Measurements from ENCODE around the gene DEFB132.
"Not testable (repeated sequence)": the region's sequence is repeated elsewhere in the genome, so short reads cannot be mapped to it uniquely, and the experiment has no call there.

Gene DEFB132

DNA sequence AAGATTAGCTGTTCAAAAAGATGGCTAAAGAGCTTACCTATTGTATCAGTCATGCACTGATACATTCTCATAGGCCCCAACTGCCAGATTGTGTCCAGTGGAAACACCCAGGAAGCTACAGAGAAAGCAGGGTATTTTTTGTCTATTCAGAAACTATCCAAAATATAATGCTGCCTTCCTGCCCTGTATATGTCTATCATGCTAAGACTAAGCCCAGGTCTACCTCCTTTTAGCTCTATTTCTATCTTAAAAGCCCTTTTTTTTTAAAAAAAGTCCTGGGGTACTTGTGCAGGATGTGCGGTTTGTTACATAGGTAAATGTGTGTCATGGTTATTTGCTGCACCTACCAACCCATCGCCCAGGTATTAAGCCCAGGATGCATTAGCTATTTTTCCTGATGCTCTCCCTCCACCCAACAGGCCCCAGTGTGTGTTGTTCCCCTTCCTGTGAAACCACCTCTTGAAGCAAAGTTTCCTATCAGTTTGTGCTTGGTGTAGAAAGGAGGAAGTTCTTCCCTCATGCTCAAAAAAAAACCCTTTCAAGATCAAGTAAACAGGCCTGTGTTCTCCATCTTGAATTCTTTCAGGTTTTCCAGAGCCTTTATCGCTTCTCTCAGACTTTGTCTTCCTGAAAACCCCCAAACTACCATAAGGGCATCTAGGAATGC, 30.0 kb upstream of the DEFB132 start:
- no CpG with 5 or more reads among the region's 3 CpGs for WGBS, 2 experiments (ENCODE audit: insufficient coverage in 2 of 2)

DNA sequence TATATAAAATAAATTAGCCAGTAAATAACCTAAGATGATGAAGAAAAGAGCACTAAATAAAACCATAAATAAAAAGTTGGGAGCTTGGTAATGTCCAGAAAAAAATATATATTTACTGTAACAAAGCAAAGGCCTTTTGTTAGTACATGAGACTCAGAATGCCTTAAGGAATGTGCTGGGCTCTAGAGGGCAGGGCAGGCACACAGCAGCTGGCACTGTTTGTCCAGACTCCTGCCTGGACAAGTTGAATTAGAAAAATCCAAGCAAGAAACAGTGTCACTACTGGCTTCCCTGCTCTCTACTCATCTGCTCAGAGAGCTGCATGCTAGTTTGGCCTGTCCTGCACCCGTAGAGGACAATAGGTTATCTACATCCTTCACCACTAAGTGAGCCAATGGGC, 21.6 kb upstream of the DEFB132 start:
- Histone ChIP-seq H3K9me3 (ENCODE audit: control insufficient read depth, low read length) (no peaks in the 10 kb centered on the region), H3K36me3 (ENCODE audit: control insufficient read depth, insufficient read depth, low read length) (no peaks in the 10 kb centered on the region), H3K4me1 (ENCODE audit: control insufficient read depth, insufficient read depth, low read length, poor library complexity, severe bottlenecking) (no peaks in the 10 kb centered on the region), H3K27ac (ENCODE audit: low read depth, low read length, severe bottlenecking) (no peak overlapping the region), H3K4me3 (ENCODE audit: extremely low read depth, insufficient read depth, low read length, poor library complexity, severe bottlenecking) (no peak overlapping the region)
- WGBS, 2 experiments (ENCODE audit: insufficient coverage in 2 of 2): 80 to 86% methylated on average over 1 of the region's 1 CpG

More for the DNA sequence above, 30.0 kb upstream of the DEFB132 start:
- no peak overlapping the region for H3K4me3 ChIP-seq (ENCODE audit: extremely low read depth, insufficient read depth, low read length, poor library complexity, severe bottlenecking)
- no peak overlapping the region for H3K27ac ChIP-seq (ENCODE audit: low read depth, low read length, severe bottlenecking)
- no peaks in the 10 kb centered on the region for H3K4me1 ChIP-seq (ENCODE audit: control insufficient read depth, insufficient read depth, low read length, poor library complexity, severe bottlenecking)
- H3K36me3 ChIP-seq (ENCODE audit: control insufficient read depth, insufficient read depth, low read length): no peaks in the 10 kb centered on the region
- no peaks in the 10 kb centered on the region for H3K9me3 ChIP-seq (ENCODE audit: control insufficient read depth, low read length)

DNA sequence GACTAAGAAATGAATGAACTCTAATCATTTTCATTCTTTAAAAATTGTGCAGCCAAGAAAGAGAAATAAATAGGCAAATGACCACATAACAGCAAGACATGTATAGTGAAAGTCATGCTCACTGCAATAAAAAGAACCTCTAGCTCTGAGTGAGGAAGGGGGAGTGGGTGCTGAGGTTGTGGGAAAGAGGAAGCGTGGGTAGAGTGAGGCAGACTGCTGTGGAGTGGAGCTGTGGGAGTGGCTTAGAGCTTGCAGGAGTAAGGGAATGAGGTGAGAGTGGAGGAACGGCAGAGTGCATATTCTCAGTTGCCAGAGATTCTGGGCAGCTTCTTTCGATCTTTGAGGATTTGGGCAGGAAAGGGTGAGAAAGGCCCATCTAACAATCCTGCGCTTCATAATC, 20.0 kb upstream of the DEFB132 start:
- no peak overlapping the region for H3K4me3 ChIP-seq (ENCODE audit: extremely low read depth, insufficient read depth, low read length, poor library complexity, severe bottlenecking)
- WGBS, 2 experiments (ENCODE audit: insufficient coverage in 2 of 2): 84 to 86% methylated on average over 4 of the region's 4 CpGs
- H3K4me1 ChIP-seq (ENCODE audit: control insufficient read depth, insufficient read depth, low read length, poor library complexity, severe bottlenecking): no peaks in the 10 kb centered on the region

DNA sequence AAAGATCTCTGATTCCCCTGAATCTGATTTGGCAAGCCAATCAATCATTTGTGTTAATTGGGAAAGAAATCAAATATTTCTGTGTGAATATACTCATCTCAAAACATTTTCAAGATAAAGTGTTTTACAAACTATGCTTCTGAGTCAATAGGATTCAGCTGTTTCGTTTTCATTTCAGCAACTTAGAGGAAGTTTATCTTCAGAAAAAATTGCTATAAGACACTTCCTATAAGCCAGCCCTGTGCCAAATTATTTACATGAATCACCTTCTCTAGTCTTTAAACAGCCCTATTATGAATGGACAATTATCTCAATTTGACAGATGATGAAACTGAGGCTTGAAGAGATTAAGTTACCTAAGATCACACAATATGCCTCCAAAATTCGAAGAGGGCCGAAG, 19.6 kb upstream of the DEFB132 start:
- no peaks in the 10 kb centered on the region for H3K4me1 ChIP-seq (ENCODE audit: control insufficient read depth, insufficient read depth, low read length, poor library complexity, severe bottlenecking)
- H3K36me3 ChIP-seq (ENCODE audit: control insufficient read depth, insufficient read depth, low read length): no peaks in the 10 kb centered on the region
- WGBS, 2 experiments (ENCODE audit: insufficient coverage in 2 of 2): 86% methylated on average over 3 of the region's 3 CpGs; no CpG with 5 or more reads in 1 of the 2 experiments
- no peaks in the 10 kb centered on the region for H3K9me3 ChIP-seq (ENCODE audit: control insufficient read depth, low read length)
- no peak overlapping the region for H3K4me3 ChIP-seq (ENCODE audit: extremely low read depth, insufficient read depth, low read length, poor library complexity, severe bottlenecking)
- no peak overlapping the region for H3K27ac ChIP-seq (ENCODE audit: low read depth, low read length, severe bottlenecking)

More for the DNA sequence above, 20.0 kb upstream of the DEFB132 start:
- Histone ChIP-seq H3K27ac (ENCODE audit: low read depth, low read length, severe bottlenecking) (no peak overlapping the region), H3K9me3 (ENCODE audit: control insufficient read depth, low read length) (no peaks in the 10 kb centered on the region), H3K36me3 (ENCODE audit: control insufficient read depth, insufficient read depth, low read length) (no peaks in the 10 kb centered on the region)

DNA sequence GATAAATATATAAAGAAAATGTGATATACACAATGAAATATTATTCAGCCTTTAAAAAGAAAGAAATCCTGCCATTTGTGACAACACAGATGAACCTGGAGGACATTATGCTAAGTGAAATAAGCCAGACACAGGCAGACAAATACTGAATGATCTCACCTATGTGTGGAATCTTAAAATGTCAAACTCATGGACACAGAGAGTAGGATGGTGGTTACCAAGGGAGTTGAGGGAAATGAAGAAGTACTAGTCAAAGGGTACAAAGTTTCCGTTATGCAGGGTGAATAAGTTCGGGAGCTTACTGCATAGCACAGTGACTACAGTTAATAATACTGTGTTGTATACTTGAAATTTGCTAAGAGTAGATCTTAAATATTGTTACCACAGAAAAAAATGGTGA, 14.6 kb upstream of the DEFB132 start:
- Histone ChIP-seq H3K27ac (ENCODE audit: low read depth, low read length, severe bottlenecking) (no peak overlapping the region), H3K9me3 (ENCODE audit: control insufficient read depth, low read length) (no peaks in the 10 kb centered on the region), H3K4me3 (ENCODE audit: extremely low read depth, insufficient read depth, low read length, poor library complexity, severe bottlenecking) (no peak overlapping the region), H3K36me3 (ENCODE audit: control insufficient read depth, insufficient read depth, low read length) (no peaks in the 10 kb centered on the region), H3K4me1 (ENCODE audit: control insufficient read depth, insufficient read depth, low read length, poor library complexity, severe bottlenecking) (no peaks in the 10 kb centered on the region)
- 94 to 100% methylated on average over 2 of the region's 2 CpGs for WGBS, 2 experiments (ENCODE audit: insufficient coverage in 2 of 2)

DNA sequence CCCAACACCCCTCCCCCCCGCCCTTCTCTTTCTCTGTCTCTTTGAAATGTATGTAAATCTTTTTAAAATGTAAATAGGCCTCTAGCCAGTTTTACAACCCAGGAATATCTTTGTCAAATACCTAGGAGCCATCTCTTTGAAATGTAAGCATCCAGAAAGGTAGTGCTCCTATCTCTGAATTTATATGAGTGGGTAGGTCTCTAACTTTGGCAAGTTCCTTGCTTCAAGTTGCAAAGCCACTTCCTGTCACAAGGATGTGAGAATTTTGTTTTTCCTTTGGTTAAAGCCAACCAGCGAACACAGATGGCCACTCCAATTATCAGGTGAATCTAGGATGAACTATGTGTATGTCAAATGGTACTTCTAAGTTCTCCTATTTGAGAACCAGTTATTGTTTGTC, 6.2 kb upstream of the DEFB132 start:
- H3K27ac ChIP-seq (ENCODE audit: low read depth, low read length, severe bottlenecking): no peak overlapping the region
- H3K9me3 ChIP-seq (ENCODE audit: control insufficient read depth, low read length): peaks cover 6% of the 10 kb centered on the region
- no peaks in the 10 kb centered on the region for H3K36me3 ChIP-seq (ENCODE audit: control insufficient read depth, insufficient read depth, low read length)
- H3K4me3 ChIP-seq (ENCODE audit: extremely low read depth, insufficient read depth, low read length, poor library complexity, severe bottlenecking): no peak overlapping the region
- WGBS, 2 experiments (ENCODE audit: insufficient coverage in 2 of 2): 0% methylated on average over 1 of the region's 2 CpGs; no CpG with 5 or more reads in 1 of the 2 experiments
- H3K4me1 ChIP-seq (ENCODE audit: control insufficient read depth, insufficient read depth, low read length, poor library complexity, severe bottlenecking): no peaks in the 10 kb centered on the region

DNA sequence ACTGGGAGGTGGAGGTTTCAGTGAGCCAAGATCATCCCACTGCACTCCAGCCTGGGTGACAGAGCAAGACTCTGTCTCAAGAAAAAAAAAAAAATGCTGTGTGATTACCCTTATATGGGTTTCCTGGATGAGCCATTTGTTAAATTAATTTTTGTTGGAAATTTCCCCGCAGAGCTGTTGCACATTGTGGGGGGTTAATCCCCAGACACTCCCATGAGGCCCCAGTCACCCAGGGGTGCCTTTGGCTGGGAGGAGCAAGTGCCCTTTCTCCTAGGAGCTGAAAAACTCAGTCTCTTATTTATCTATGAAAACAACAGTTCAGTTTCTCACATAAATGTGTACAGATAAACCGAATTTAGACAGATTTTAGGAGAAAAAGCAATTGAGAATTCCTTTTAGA, 4.7 kb upstream of the DEFB132 start:
- Histone ChIP-seq H3K27ac (ENCODE audit: low read depth, low read length, severe bottlenecking) (no peak overlapping the region), H3K36me3 (ENCODE audit: control insufficient read depth, insufficient read depth, low read length) (no peaks in the 10 kb centered on the region), H3K9me3 (ENCODE audit: control insufficient read depth, low read length) (peaks cover 6% of the 10 kb centered on the region), H3K4me3 (ENCODE audit: extremely low read depth, insufficient read depth, low read length, poor library complexity, severe bottlenecking) (no peak overlapping the region), H3K4me1 (ENCODE audit: control insufficient read depth, insufficient read depth, low read length, poor library complexity, severe bottlenecking) (no peaks in the 10 kb centered on the region)
- WGBS, 2 experiments (ENCODE audit: insufficient coverage in 2 of 2): 71% methylated on average over 2 of the region's 2 CpGs; no CpG with 5 or more reads in 1 of the 2 experiments

DNA sequence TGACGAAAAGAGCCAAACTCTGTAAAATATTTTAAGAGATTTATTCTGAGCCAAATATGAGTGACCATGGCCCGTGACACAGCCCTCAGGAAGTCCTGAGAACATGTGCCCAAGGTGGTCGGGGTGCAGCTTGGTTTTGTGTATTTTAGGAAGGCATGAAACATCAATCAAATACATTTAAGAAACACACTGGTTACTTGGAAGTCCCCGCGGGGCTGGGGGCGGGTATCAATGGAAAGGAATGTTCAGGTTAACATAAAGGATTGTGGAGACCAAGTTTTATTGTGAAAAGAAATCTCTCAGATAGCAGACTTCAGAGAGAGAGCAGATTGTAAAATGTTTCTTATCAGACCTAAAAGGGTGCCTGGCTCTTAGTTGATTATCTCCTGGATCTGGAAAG, 4.1 kb upstream of the DEFB132 start:
- not testable (repeated sequence) for H3K4me1 ChIP-seq (ENCODE audit: control insufficient read depth, insufficient read depth, low read length, poor library complexity, severe bottlenecking); H3K27ac ChIP-seq (ENCODE audit: low read depth, low read length, severe bottlenecking); H3K9me3 ChIP-seq (ENCODE audit: control insufficient read depth, low read length); H3K4me3 ChIP-seq (ENCODE audit: extremely low read depth, insufficient read depth, low read length, poor library complexity, severe bottlenecking); H3K36me3 ChIP-seq (ENCODE audit: control insufficient read depth, insufficient read depth, low read length)
- 59 to 60% methylated on average over 3 to 4 of the region's 6 CpGs for WGBS, 2 experiments (ENCODE audit: insufficient coverage in 2 of 2)

DNA sequence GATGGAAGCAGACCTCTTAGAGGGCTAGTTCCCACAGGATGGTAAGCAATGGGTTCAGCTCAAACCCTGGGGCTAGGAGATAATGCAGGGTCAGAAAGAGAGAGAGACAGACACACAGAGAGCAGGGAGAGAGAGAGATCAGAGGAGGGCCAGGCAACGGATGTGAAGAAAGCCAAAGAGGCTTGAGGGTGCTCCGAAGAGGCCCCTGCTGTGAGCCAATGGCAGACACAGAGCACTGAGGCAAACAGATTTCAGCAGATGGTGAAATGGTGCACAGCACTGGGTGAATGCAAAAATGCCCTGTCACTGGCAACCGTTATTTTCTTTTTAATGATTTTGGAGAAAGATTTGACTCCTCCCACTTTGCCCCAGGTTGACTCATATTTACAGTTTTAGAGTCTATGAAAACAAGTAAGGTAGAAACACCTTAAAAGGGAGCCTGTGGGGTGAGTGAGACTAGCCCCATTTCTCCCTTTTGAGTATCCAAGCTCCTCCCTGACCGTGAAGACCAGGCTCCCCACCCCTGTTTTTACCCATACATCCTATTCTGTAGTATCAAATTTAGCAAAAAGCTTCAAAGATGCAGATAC, 840 bp downstream of the DEFB132 start:
- 61 to 78% methylated on average over 2 to 3 of the region's 4 CpGs for WGBS, 2 experiments (ENCODE audit: insufficient coverage in 2 of 2)

DNA sequence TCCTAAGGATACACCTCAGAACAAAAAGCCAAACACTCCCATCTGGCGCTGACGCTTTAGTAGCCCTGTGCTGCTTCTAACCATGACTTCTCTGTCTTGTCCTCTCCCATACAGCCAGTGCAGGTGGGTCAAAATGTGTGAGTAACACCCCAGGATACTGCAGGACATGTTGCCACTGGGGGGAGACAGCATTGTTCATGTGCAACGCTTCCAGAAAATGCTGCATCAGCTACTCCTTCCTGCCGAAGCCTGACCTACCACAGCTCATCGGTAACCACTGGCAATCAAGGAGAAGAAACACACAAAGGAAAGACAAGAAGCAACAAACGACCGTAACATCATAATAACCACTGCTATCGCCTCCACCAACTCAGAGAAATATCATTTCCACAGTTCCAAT, 1.4 kb downstream of the DEFB132 start:
- Histone ChIP-seq H3K4me3 (ENCODE audit: extremely low read depth, insufficient read depth, low read length, poor library complexity, severe bottlenecking) (no peak overlapping the region), H3K36me3 (ENCODE audit: control insufficient read depth, insufficient read depth, low read length) (no peaks in the 10 kb centered on the region), H3K4me1 (ENCODE audit: control insufficient read depth, insufficient read depth, low read length, poor library complexity, severe bottlenecking) (no peaks in the 10 kb centered on the region), H3K27ac (ENCODE audit: low read depth, low read length, severe bottlenecking) (no peak overlapping the region), H3K9me3 (ENCODE audit: control insufficient read depth, low read length) (no peaks in the 10 kb centered on the region)
- WGBS, 2 experiments (ENCODE audit: insufficient coverage in 2 of 2): 51 to 79% methylated on average over 5 to 8 of the region's 8 CpGs

More for the DNA sequence above, 840 bp downstream of the DEFB132 start:
- H3K9me3 ChIP-seq (ENCODE audit: control insufficient read depth, low read length): no peaks in the 10 kb centered on the region
- no peak overlapping the region for H3K27ac ChIP-seq (ENCODE audit: low read depth, low read length, severe bottlenecking)
- H3K4me1 ChIP-seq (ENCODE audit: control insufficient read depth, insufficient read depth, low read length, poor library complexity, severe bottlenecking): no peaks in the 10 kb centered on the region
- no peak overlapping the region for H3K4me3 ChIP-seq (ENCODE audit: extremely low read depth, insufficient read depth, low read length, poor library complexity, severe bottlenecking)
- H3K36me3 ChIP-seq (ENCODE audit: control insufficient read depth, insufficient read depth, low read length): no peaks in the 10 kb centered on the region

DNA sequence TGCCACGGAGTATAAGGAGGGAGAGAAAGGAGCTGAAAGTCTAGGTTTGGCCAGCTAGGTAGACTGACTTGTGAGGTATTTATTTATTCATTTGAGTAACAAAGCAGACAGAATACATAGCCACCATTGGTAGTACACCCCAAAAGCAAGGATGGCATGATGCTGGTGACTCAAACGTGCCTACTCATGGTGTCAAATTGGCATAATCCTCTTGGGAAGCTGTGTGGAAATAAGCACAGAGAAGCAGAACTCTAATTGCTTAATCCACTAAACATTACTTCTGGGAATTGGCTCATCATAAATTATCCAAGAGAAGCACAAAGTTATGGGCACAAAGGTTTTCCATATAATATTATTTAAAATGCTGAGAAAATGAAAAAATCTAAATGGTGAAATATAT, 2.5 kb downstream of the DEFB132 start:
- no peaks in the 10 kb centered on the region for H3K4me1 ChIP-seq (ENCODE audit: control insufficient read depth, insufficient read depth, low read length, poor library complexity, severe bottlenecking)
- no peak overlapping the region for H3K27ac ChIP-seq (ENCODE audit: low read depth, low read length, severe bottlenecking)
- WGBS, 2 experiments (ENCODE audit: insufficient coverage in 2 of 2): no CpG with 5 or more reads among the region's 2 CpGs
- no peaks in the 10 kb centered on the region for H3K36me3 ChIP-seq (ENCODE audit: control insufficient read depth, insufficient read depth, low read length)
- no peaks in the 10 kb centered on the region for H3K9me3 ChIP-seq (ENCODE audit: control insufficient read depth, low read length)
- H3K4me3 ChIP-seq (ENCODE audit: extremely low read depth, insufficient read depth, low read length, poor library complexity, severe bottlenecking): no peak overlapping the region
